Immature natural killer cell (primary cell): Measurements from ENCODE around the gene C3. TPM values are rescaled to one million over a fixed set of nuclear protein-coding genes. Genes with fewer than 3 reads are reported as not detected.
"Not testable (repeated sequence)": the region's sequence is repeated elsewhere in the genome, so short reads cannot be mapped to it uniquely, and the experiment has no call there.

Source experiments
- DNase-seq, 3 donors: peaks; one replicate each; pipeline ENCODE4 v3.0.0; 2022; ENCODE audit warnings: mixed read lengths in 1 of 3
- H3K27ac Mint-ChIP-seq, 6 donors: one replicate each; pipeline ENCODE4 v1.8.0; 2020; ENCODE audit warnings: mixed read lengths in 6 of 6, mild to moderate bottlenecking in 5 of 6, inconsistent platforms in 4 of 6, moderate library complexity in 3 of 6
- H3K27me3 Mint-ChIP-seq, 3 donors: one replicate each; pipeline ENCODE4 v1.8.0; 2020 to 2021; ENCODE audit warnings: low read depth in 3 of 3, mild to moderate bottlenecking in 3 of 3, mixed read lengths in 3 of 3, moderate library complexity in 3 of 3, inconsistent platforms in 1 of 3
- H3K36me3 Mint-ChIP-seq, 3 donors: one replicate each; pipeline ENCODE4 v1.8.0; 2020; ENCODE audit warnings: mixed read lengths in 3 of 3, inconsistent platforms in 2 of 3, mild to moderate bottlenecking in 2 of 3
- H3K4me1 Mint-ChIP-seq, 2 donors: one replicate each; pipeline ENCODE4 v1.8.0; 2020; ENCODE audit warnings: inconsistent platforms in 2 of 2, mild to moderate bottlenecking in 2 of 2, mixed read lengths in 2 of 2, moderate library complexity in 1 of 2
- H3K4me3 Mint-ChIP-seq, 5 donors: one replicate each; pipeline ENCODE4 v1.8.0; 2020; ENCODE audit warnings: mild to moderate bottlenecking in 5 of 5, mixed read lengths in 5 of 5, inconsistent platforms in 3 of 5, moderate library complexity in 3 of 5
- H3K9me3 Mint-ChIP-seq, 6 donors: one replicate each; pipeline ENCODE4 v1.8.0; 2020; ENCODE audit warnings: mild to moderate bottlenecking in 6 of 6, mixed read lengths in 6 of 6, inconsistent platforms in 4 of 6, moderate library complexity in 3 of 6
- polyA plus RNA-seq, 3 donors: library from polyadenylated mRNA; unstranded; fragments of 300-500 nt; fragmentation: Illumina TruSeq; gene quantifications; one replicate each; pipeline ENCODE4 v1.2.3, GENCODE V29; 2021

C3 gene
- polyA plus RNA-seq, 3 donors from 2014 or later = 0.09 to 0.78 TPM; not detected in 1

DNA sequence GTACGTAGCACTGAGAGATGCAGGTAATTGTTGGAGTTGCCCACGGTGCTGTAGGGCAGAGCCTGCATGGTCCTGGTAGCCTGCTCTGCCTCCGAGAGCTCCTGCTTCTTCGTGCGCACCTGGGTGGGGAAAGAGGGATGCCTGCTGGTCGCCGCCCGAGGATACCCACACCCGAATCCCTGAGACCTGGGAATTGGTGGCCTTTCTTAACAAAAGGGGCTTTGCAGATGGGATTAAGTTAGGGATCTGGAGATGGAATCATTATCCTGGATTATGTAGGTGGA is 9.4 kb downstream of the C3 start:
- Mint-ChIP-seq H3K9me3 (peaks cover 0 to 1% (median 0%) of the 10 kb centered on the region in 6 donors), H3K27me3 (peaks cover 0 to 8% (median 0%) of the 10 kb centered on the region in 3 donors), H3K4me3 (no peak overlapping the region), H3K36me3 (no peaks in the 10 kb centered on the region), H3K27ac (no peak overlapping the region), H3K4me1 (peaks cover 14 to 19% of the 10 kb centered on the region in 2 donors)
- no peak for DNase-seq

GRCh38 chr19:6710273-6711077 is 10.0 kb downstream of the C3 start:
- H3K27ac Mint-ChIP-seq = peak overlapping the region in 1 of 6 donors; percentile 66
- H3K36me3 Mint-ChIP-seq = no peaks in the 10 kb centered on the region
- H3K4me1 Mint-ChIP-seq = peaks cover 14 to 19% of the 10 kb centered on the region in 2 donors
- peaks cover 0 to 8% (median 0%) of the 10 kb centered on the region in 3 donors for H3K27me3 Mint-ChIP-seq
- DNase-seq = peak in 2 of 3 donors; percentile 17 to 24
- peaks cover 0 to 1% (median 0%) of the 10 kb centered on the region in 6 donors for H3K9me3 Mint-ChIP-seq
- H3K4me3 Mint-ChIP-seq = peak overlapping the region in 4 of 5 donors; percentile 19 to 63 (median 32)

DNA sequence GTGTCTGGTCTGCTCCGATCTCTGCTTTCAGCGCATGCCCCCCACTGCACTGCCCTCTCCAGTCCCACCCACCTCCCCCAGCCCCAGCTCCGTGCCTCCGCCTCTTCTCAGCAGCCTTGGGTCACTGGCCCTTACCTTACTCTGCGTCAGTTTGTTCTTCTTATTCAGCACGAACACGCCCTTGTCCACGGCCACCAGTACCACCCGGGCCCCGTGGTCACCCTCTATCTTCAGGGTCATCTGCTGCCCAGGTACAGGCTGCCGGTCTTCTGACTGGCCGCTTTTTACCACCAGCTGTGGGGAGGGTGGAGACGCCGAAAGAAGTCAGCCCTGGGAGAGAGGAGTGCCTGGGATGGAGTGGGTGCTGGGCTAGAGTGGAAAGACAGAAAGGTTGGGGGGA is 10.9 kb downstream of the C3 start:
- H3K4me3 Mint-ChIP-seq = peak overlapping the region in 1 of 5 donors; percentile 23
- peaks cover 0 to 1% (median 0%) of the 10 kb centered on the region in 6 donors for H3K9me3 Mint-ChIP-seq
- peaks cover 14 to 19% of the 10 kb centered on the region in 2 donors for H3K4me1 Mint-ChIP-seq
- H3K27me3 Mint-ChIP-seq = peaks cover 0 to 8% (median 0%) of the 10 kb centered on the region in 3 donors
- no peaks in the 10 kb centered on the region for H3K36me3 Mint-ChIP-seq
- no peak for DNase-seq
- no peak overlapping the region for H3K27ac Mint-ChIP-seq

DNA sequence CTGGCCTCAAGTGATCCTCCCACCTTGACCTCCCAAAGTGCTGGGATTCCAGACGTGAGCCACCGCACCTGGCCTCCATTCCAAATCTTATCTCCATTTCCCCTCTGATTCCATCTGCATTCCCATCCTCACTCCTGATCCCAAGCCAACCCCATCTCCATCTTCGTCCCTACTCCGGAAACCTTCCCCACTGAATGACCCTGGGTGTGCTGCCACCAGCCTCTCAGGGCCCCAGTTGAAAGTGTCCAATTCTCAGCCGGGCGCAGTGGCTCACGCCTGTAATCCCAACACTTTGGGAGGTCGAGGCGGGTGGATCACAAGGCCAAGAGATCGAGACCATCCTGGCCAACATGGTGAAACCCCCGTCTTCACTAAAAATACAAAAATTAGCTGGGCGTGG is 11.5 kb downstream of the C3 start:
- not testable (repeated sequence) for H3K4me3 Mint-ChIP-seq, H3K27me3 Mint-ChIP-seq, H3K9me3 Mint-ChIP-seq, H3K27ac Mint-ChIP-seq, H3K36me3 Mint-ChIP-seq, DNase-seq
- H3K4me1 Mint-ChIP-seq = peaks cover 14 to 19% of the 10 kb centered on the region in 2 donors

- Mint-ChIP-seq H3K4me1 (peaks cover 14 to 19% of the 10 kb centered on the region in 2 donors), H3K27ac (no peak overlapping the region), H3K9me3 (peaks cover 0 to 1% (median 0%) of the 10 kb centered on the region in 6 donors), H3K27me3 (peaks cover 0 to 8% (median 0%) of the 10 kb centered on the region in 3 donors), H3K4me3 (no peak overlapping the region), H3K36me3 (no peaks in the 10 kb centered on the region)
- DNase-seq = no peak
Measured at GRCh38 chr19:6708346-6708745, 12.1 kb downstream of the C3 start.

GRCh38 chr19:6707658-6708018 is 12.8 kb downstream of the C3 start:
- Mint-ChIP-seq H3K27ac (no peak overlapping the region), H3K36me3 (no peaks in the 10 kb centered on the region), H3K4me3 (no peak overlapping the region), H3K9me3 (peaks cover 0 to 1% (median 0%) of the 10 kb centered on the region in 6 donors), H3K27me3 (peaks cover 0 to 8% (median 0%) of the 10 kb centered on the region in 3 donors), H3K4me1 (peaks cover 14 to 19% of the 10 kb centered on the region in 2 donors)
- DNase-seq = no peak

DNA sequence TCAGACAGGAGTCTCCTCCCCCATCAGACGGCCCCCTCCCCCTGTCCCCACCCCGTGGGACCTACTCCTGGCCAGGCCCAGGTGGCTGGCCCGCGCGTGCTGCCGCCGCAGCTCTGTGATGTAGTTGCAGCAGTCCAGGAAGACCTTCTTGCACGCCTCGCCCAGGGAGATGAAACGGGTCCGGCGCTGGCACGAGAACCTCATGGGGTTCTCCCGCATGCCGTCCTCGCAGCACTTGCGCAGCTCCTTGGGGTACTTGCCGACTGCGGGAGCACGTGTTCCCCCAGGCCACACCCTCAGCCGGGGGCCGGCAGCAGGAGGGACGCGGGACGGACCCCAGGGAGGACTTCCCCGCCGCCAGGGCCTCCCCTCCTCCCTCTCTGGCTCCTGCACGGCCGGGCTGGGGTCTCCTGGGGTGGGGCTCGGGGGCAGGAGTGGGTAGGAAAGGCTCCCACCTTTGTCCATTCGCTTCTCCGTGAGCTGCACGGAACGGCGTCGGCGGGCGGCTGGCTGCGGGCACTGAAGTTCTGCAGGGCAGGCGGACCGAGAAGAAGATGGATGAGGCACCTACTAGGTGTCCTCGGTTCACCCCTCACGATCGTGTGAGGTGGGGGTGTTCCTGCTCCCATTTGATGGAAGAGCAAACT is 13.3 kb downstream of the C3 start:
- no peak overlapping the region for H3K27ac Mint-ChIP-seq
- no peak for DNase-seq
- peaks cover 0 to 1% (median 0%) of the 10 kb centered on the region in 6 donors for H3K9me3 Mint-ChIP-seq
- H3K36me3 Mint-ChIP-seq = no peaks in the 10 kb centered on the region
- peaks cover 14 to 19% of the 10 kb centered on the region in 2 donors for H3K4me1 Mint-ChIP-seq
- no peak overlapping the region for H3K4me3 Mint-ChIP-seq
- peaks cover 0 to 8% (median 0%) of the 10 kb centered on the region in 3 donors for H3K27me3 Mint-ChIP-seq

- Mint-ChIP-seq H3K4me1 (peaks cover 14 to 19% of the 10 kb centered on the region in 2 donors), H3K4me3 (no peak overlapping the region), H3K9me3 (peaks cover 0 to 1% (median 0%) of the 10 kb centered on the region in 6 donors), H3K36me3 (no peaks in the 10 kb centered on the region), H3K27me3 (peaks cover 0 to 8% (median 0%) of the 10 kb centered on the region in 3 donors), H3K27ac (no peak overlapping the region)
- DNase-seq = no peak
Measured at GRCh38 chr19:6706633-6706958, 13.9 kb downstream of the C3 start.

DNA sequence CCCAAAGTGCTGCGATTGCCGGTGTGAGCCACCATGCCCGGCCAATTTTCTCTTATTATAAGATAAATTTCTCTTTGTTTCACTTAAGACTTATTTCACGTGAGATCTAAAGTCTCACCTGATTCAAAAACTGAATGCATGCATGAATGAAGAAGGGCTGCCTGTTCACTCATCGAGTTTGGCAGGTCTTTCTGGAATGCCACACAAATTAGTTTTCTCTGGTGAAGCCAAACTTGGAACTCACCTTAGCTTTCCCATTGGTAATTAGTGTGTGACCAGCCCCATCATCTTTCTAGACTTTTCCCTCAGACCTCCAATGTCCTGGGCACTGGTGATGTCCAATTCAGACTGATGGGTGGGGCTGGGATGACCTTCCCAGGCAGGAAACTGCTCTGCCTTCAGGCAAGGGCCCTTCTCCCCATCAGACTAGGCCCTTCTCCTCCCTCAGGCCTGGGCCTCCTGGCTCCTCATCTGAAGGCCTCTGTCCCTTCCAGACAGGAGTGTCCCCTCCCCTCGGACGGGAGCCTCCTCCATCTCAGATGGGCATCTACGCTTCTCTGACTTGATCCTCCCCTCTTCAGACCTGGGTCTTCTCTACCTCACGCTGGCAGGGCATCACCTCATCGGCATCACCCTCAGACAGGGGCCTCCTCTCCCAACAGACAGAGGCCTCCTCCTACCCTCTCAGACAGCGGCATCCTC is 14.4 kb downstream of the C3 start:
- Mint-ChIP-seq H3K36me3 (no peaks in the 10 kb centered on the region), H3K27me3 (peaks cover 0 to 6% (median 0%) of the 10 kb centered on the region in 3 donors), H3K4me1 (peaks cover 11 to 16% of the 10 kb centered on the region in 2 donors), H3K27ac (peak overlapping the region in 1 of 6 donors; percentile 53), H3K9me3 (peaks cover 0 to 1% (median 0%) of the 10 kb centered on the region in 6 donors), H3K4me3 (no peak overlapping the region)
- DNase-seq = no peak

- no peaks in the 10 kb centered on the region for H3K36me3 Mint-ChIP-seq
- H3K4me3 Mint-ChIP-seq = no peak overlapping the region
- H3K4me1 Mint-ChIP-seq = peaks cover 1 to 8% of the 10 kb centered on the region in 2 donors
- DNase-seq = no peak
- no peak overlapping the region for H3K27ac Mint-ChIP-seq
- H3K9me3 Mint-ChIP-seq = no peaks in the 10 kb centered on the region
- peaks cover 0 to 2% (median 1%) of the 10 kb centered on the region in 3 donors for H3K27me3 Mint-ChIP-seq
Measured at GRCh38 chr19:6700586-6701316, 19.7 kb downstream of the C3 start.

DNA sequence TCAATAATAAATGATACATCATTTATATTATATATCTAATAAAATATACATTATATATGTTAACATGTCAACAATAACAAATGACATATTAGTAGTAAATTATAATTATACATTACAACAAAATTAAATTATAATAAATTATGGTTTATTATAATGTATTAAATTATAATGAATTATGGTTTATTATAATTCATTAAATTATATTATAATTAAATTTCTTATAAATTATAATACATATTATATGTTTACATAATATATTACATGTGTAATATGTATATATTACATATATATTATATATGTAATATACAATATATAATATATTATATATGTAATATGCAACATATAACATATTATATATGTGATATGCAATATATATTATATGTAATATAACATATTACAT is 20.5 kb downstream of the C3 start:
- H3K27me3 Mint-ChIP-seq = peaks cover 0 to 2% (median 1%) of the 10 kb centered on the region in 3 donors
- DNase-seq = no peak
- H3K4me1 Mint-ChIP-seq = peaks cover 4 to 8% of the 10 kb centered on the region in 2 donors
- no peak overlapping the region for H3K4me3 Mint-ChIP-seq
- no peaks in the 10 kb centered on the region for H3K36me3 Mint-ChIP-seq
- H3K27ac Mint-ChIP-seq = no peak overlapping the region
- peaks cover 0 to 2% (median 0%) of the 10 kb centered on the region in 6 donors for H3K9me3 Mint-ChIP-seq

DNA sequence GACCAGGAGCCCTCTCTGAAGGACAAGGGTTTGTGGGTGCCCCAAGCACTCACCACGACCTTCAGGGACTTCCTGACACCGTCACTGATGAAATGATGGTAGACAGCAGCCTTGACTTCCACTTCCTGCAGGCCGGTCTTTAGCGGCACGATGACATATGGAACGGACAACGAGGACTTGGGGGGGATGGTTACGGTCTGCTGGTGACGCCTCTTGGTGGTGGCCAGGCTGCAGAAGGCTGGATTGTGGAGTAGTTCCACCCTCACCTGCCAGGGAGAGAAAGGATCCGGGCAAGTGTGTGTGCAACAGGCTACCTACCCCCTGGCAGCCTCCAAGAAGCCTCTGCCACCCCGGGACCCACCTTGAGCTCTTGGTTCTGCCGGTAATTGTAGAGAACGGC is 23.2 kb downstream of the C3 start:
- no peak for DNase-seq
- Mint-ChIP-seq H3K9me3 (peaks cover 0 to 2% (median 0%) of the 10 kb centered on the region in 6 donors), H3K27ac (peak overlapping the region in 2 of 6 donors; percentile 39 to 53), H3K4me1 (peaks cover 4 to 8% of the 10 kb centered on the region in 2 donors), H3K4me3 (no peak overlapping the region), H3K27me3 (peaks cover 0 to 3% (median 2%) of the 10 kb centered on the region in 3 donors), H3K36me3 (no peaks in the 10 kb centered on the region)

GRCh38 chr19:6696239-6696820 is 24.1 kb downstream of the C3 start:
- no peak for DNase-seq
- H3K4me3 Mint-ChIP-seq = no peak overlapping the region
- no peak overlapping the region for H3K27ac Mint-ChIP-seq
- peaks cover 5 to 8% of the 10 kb centered on the region in 2 donors for H3K4me1 Mint-ChIP-seq
- H3K9me3 Mint-ChIP-seq = peaks cover 0 to 2% (median 0%) of the 10 kb centered on the region in 6 donors
- no peaks in the 10 kb centered on the region for H3K36me3 Mint-ChIP-seq
- H3K27me3 Mint-ChIP-seq = peaks cover 0 to 3% (median 2%) of the 10 kb centered on the region in 3 donors
